Measurements from ENCODE around the gene NEUROD2. TPM values are rescaled to one million over a fixed set of nuclear protein-coding genes. Genes with fewer than 3 reads are reported as not detected.
A peak's percentile ranks its signal among the peaks of the same experiment; 100 is the strongest.

The NEUROD2 gene
- polyA plus RNA-seq, 3 donors: 0.01 to 0.06 (median 0.04) TPM

GRCh38 chr17:39621523-39622379 is 14.0 kb upstream of the NEUROD2 start:
- DNase-seq: peak; percentile 81

GRCh38 chr17:39619786-39620101 is 12.0 kb upstream of the NEUROD2 start:
- no peak for DNase-seq

DNA sequence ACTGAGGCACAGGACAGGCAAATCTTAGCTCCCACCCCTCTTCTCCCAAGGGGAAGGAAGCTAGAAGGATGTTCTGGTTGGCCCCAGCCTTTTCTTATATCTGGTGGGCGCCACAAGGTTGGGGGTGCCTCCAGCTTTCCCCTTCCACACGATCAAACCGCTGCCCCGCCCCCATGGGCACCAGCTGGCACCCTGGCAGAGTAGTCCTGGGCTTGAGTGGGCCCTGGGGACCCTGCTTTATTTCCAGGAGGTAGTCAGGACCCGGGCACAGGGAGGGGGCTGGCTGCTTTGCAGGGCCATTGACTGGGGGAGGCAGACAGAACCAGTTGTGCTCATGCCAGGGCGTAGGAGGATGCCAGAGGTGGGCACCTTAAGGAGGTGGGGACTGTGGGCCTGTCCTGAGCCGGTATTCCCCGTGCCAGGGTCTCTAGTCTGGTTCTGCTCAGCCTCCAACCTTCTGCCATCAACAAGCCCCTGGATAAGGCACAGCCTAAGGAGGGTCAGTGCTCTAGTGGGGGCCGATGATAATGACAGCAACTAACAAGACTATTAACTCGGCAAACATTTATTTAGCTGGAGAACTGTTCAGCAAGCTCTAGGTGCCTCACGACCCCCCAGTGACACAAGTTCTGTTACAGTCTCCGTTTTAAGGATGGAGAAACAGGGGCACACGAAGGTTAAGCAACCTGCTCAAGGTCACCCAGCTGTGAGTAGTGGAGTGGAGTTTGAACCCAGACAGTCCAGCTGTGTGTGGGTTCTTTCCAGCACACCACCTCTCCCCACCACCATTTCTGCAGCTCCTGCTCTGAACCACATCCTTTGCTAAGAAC is 11.5 kb upstream of the NEUROD2 start:
- DNase-seq: no peak

GRCh38 chr17:39618246-39618913 is 10.7 kb upstream of the NEUROD2 start:
- DNase-seq: no peak

GRCh38 chr17:39617446-39618245 is 9.9 kb upstream of the NEUROD2 start:
- peak; percentile 54 for DNase-seq

DNA sequence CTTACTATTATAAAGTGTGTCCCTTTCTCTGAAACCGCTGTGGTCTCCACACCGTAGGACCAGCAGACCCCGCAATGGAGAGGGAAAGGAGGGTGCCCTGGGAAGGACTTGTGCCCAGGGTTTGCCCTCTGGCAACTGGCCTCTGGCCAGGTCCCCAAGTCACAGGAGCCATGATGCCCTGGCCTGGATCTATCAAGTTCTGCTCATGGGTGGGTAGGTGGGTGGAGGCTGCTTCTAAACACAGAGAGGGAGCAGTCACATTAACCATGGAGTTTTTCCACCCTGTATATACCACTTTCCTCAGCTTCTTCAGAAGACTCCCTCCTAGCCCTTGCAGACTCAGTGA is 9.4 kb upstream of the NEUROD2 start:
- no peak for DNase-seq

- no peak for DNase-seq
These were observed 7.7 kb upstream of the NEUROD2 start for GRCh38 chr17:39615434-39615833.

DNA sequence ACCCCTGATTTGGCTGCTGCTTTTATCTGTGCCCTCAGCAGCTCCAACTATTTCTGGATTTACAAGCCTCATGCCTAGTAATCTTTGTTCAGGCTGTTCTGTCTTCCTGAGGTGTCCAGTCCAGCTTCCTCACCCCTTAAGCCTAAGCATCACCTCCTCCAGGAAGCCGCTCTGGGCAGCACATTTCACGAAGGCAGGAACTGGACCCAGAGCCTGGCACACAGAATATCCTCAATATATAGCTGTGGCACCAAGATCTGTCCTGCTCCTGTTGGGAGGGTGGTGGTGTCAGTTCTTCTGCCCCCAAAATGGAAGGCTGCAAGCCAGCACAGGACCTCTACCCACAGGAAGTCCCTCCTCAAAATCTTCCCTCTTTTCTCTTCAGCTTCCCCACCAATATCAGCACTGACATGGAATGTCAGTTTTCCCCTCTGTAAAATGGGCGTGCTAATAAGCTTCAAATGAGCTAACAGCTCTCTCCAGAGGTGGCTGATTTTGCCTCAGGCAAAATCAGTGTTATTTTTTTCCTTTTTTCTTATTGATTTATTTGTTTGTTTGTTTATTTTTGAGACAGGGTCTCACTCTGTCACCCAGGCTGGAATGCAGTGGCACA is 6.9 kb upstream of the NEUROD2 start:
- no peak for DNase-seq

- DNase-seq: no peak
These were observed 5.3 kb upstream of the NEUROD2 start for GRCh38 chr17:39612935-39613464.

GRCh38 chr17:39612291-39612894 is 4.7 kb upstream of the NEUROD2 start:
- DNase-seq: no peak

- no peak for DNase-seq
These were observed 3.8 kb upstream of the NEUROD2 start for GRCh38 chr17:39611401-39612112.

DNA sequence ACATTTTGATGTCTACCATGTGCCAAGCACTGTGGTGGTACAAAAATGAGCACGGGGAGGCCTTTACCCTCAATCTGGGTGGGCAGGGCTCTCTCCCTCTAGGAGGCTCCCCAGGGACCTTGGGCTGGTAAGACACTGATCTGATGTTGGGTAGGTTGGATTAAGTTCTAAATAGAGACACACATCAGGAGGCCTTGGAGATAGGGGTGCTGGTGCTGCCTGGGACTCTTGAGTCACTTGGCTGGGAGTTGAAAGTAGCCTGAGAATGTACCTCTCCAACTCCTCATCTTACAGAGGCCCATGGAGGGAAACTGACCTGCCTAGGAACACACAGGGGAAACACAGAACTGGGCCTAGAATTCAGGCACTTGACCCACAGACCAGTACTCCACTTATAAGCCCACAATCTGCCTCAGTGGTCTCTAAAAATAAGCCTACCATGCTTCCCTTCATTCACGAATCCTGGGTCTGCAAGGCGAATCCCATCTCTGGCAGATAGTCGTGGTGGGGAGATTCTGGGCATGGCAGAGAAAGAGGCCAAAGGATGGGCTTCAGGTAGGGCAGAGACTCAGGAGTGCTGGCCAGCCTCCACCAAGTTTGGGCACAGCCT is 1.8 kb upstream of the NEUROD2 start:
- DNase-seq: no peak

GRCh38 chr17:39608142-39608981 is 642 bp upstream of the NEUROD2 start:
- no peak for DNase-seq

GRCh38 chr17:39607057-39607850 is 466 bp downstream of the NEUROD2 start:
- no peak for DNase-seq

GRCh38 chr17:39606434-39607056 is 1.2 kb downstream of the NEUROD2 start:
- DNase-seq: no peak

GRCh38 chr17:39605492-39606433 is 2.0 kb downstream of the NEUROD2 start:
- DNase-seq: no peak

All from renal pelvis (tissue), 4 donors.